HepG2 (cell line): ENCODE data around the gene EEIG1. TPM values are rescaled to one million over a fixed set of nuclear protein-coding genes. Genes with fewer than 3 reads are reported as not detected.

ENCODE experiments used
- CTCF ChIP-seq: sonication (generic); formaldehyde crosslinking; IDR thresholded peaks from 2 replicates; pipeline ENCODE4 v1.5.0; 2020; ENCODE audit warnings: mild to moderate bottlenecking, missing genetic modification reagents, moderate library complexity
- DPF2 ChIP-seq: sonication (generic); formaldehyde crosslinking; IDR thresholded peaks from 2 replicates; pipeline ENCODE4 v1.4.0; 2020; ENCODE audit warnings: mild to moderate bottlenecking, low read depth, missing genetic modification reagents, borderline replicate concordance
- EEA1 ChIP-seq: sonication (generic); formaldehyde crosslinking; IDR thresholded peaks from 2 replicates; pipeline ENCODE4 v1.5.1; 2020; ENCODE audit warnings: mild to moderate bottlenecking, missing genetic modification reagents, borderline replicate concordance
- ERF ChIP-seq: IDR thresholded peaks from 2 replicates; pipeline ENCODE4 v1.6.1; 2018; ENCODE audit warnings: missing biosample characterization, missing genetic modification reagents
- FOSL2 ChIP-seq: sonication (generic); formaldehyde crosslinking; IDR thresholded peaks from 2 replicates; pipeline ENCODE4 v1.4.0; 2020; ENCODE audit warnings: missing genetic modification reagents
- FOXK1 ChIP-seq: sonication (generic); formaldehyde crosslinking; IDR thresholded peaks from 2 replicates; pipeline ENCODE4 v1.4.0; 2020; ENCODE audit warnings: low read depth, missing genetic modification reagents, borderline replicate concordance
- GLI4 ChIP-seq: sonication (generic); formaldehyde crosslinking; IDR thresholded peaks from 2 replicates; pipeline ENCODE4 v1.5.1; 2020; ENCODE audit warnings: missing genetic modification reagents, mild to moderate bottlenecking, moderate library complexity, borderline replicate concordance
- HES4 ChIP-seq: sonication (generic); formaldehyde crosslinking; IDR thresholded peaks from 2 replicates; pipeline ENCODE4 v1.9.0; 2021; ENCODE audit warnings: mild to moderate bottlenecking, missing genetic modification reagents, borderline replicate concordance
- IKZF5 ChIP-seq: IDR thresholded peaks from 2 replicates; pipeline ENCODE4 v1.6.1; 2018; ENCODE audit warnings: missing genetic modification reagents, mild to moderate bottlenecking, missing compliant biosample characterization
- JUND ChIP-seq: sonication (generic); formaldehyde crosslinking; IDR thresholded peaks from 2 replicates; pipeline ENCODE4 v1.8.0; 2022; ENCODE audit warnings: mild to moderate bottlenecking, missing genetic modification reagents
- KAT8 ChIP-seq: IDR thresholded peaks from 2 replicates; pipeline ENCODE4 v1.6.1; 2016; ENCODE audit warnings: missing genetic modification reagents, missing compliant biosample characterization
- KLF6 ChIP-seq: IDR thresholded peaks from 2 replicates; pipeline ENCODE4 v1.8.0; 2016; ENCODE audit warnings: missing biosample characterization, missing genetic modification reagents
- KMT2B ChIP-seq: IDR thresholded peaks from 2 replicates; pipeline ENCODE4 v1.6.1; 2016; ENCODE audit warnings: missing genetic modification reagents, missing compliant biosample characterization
- MAZ ChIP-seq, 2 experiments: sonication (generic) in 1 of 2; formaldehyde crosslinking in 1 of 2; IDR thresholded peaks; 2 replicates each; pipeline versions ENCODE4 v1.5.0 to v1.6.1; 2012 to 2020; ENCODE audit warnings: low read depth in 2 of 2, mild to moderate bottlenecking in 2 of 2, borderline replicate concordance in 1 of 2, improper control_type of control experiment in 1 of 2, low read length in 1 of 2, missing genetic modification reagents in 1 of 2, moderate library complexity in 1 of 2
- MTA1 ChIP-seq: sonication (generic); formaldehyde crosslinking; IDR thresholded peaks from 2 replicates; pipeline ENCODE4 v1.4.0; 2020; ENCODE audit warnings: missing genetic modification reagents, mild to moderate bottlenecking, borderline replicate concordance
- MZF1 ChIP-seq: sonication (generic); formaldehyde crosslinking; IDR thresholded peaks from 2 replicates; pipeline ENCODE4 v1.8.1; 2023; ENCODE audit warnings: mild to moderate bottlenecking, missing genetic modification reagents, borderline replicate concordance
- TFAP4 ChIP-seq: sonication (generic); IDR thresholded peaks from 2 replicates; pipeline ENCODE4 v1.6.1; 2016; ENCODE audit warnings: low read depth, borderline replicate concordance
- ZNF331 ChIP-seq: sonication (generic); formaldehyde crosslinking; IDR thresholded peaks from 2 replicates; pipeline ENCODE4 v1.4.0; 2020; ENCODE audit warnings: missing genetic modification reagents
- ZSCAN12 ChIP-seq: sonication (generic); formaldehyde crosslinking; IDR thresholded peaks from 2 replicates; pipeline ENCODE4 v1.9.0; 2021; ENCODE audit warnings: mild to moderate bottlenecking, missing genetic modification reagents
- ZSCAN9 ChIP-seq: IDR thresholded peaks from 2 replicates; pipeline ENCODE4 v1.6.1; 2016; ENCODE audit warnings: borderline replicate concordance
- ZXDC ChIP-seq: sonication (generic); formaldehyde crosslinking; IDR thresholded peaks from 2 replicates; pipeline ENCODE4 v1.5.0; 2020; ENCODE audit warnings: mild to moderate bottlenecking, missing genetic modification reagents
- polyA plus RNA-seq, 8 experiments: library from polyadenylated mRNA; depleted of rRNA in 3 of 8; stranded (reverse) in 7 of 8; unstranded in 1 of 8; fragments of >200 nt; fragmentation: Illumina TruSeq in 4 of 8; extraction: Trizol in 4 of 8; gene quantifications; 2 replicates each; pipeline versions ENCODE4 v1.2.1 to v1.2.3, GENCODE V29; 2011 to 2016; ENCODE audit warnings: low read depth in 4 of 8, missing spikeins in 1 of 8, mixed read lengths in 1 of 8; ENCODE audit not compliant: insufficient read depth in 1 of 8
- total RNA-seq, 5 experiments: library from RNA; depleted of rRNA; stranded (reverse); fragments of >200 nt; fragmentation: Illumina TruSeq; extraction: Trizol; gene quantifications; 2 replicates each; pipeline ENCODE4 v1.2.3, GENCODE V29; 2016; ENCODE audit warnings: low read depth in 1 of 5

EEIG1 gene
- total and polyA plus RNA-seq, 2 of the 13 experiments (the other 11 are each of a cell fraction or from before 2014, with no cell fraction given), result 16.6 to 25.2 TPM

GRCh38 chr9:127955294-127956015 is 25.3 kb downstream of the EEIG1 start (continued):
- TF ChIP-seq MAZ (IDR thresholded peaks at IDR 0.05; ENCODE audit: borderline replicate concordance, low read depth, low read length), result peak; percentile 67; the same call in 1 of the 2 replicates
- 0 out of 2 replicates have a peak, but pooled peaks have one; percentile 44 for TF ChIP-seq MAZ (CRISPR knock-in tag; IDR thresholded peaks at IDR 0.05; ENCODE audit: low read depth)
- TF ChIP-seq JUND, result peak; percentile 100
- 0 out of 2 replicates have a peak, but pooled peaks have one; percentile 55 for TF ChIP-seq ZSCAN9 (CRISPR knock-in tag)
- peak; percentile 99 for TF ChIP-seq FOSL2 (CRISPR knock-in tag)
- peak; percentile 52; the same call in 1 of the 2 replicates for TF ChIP-seq KMT2B (CRISPR knock-in tag)
- no peak for TF ChIP-seq ZXDC (CRISPR knock-in tag)
- peak; percentile 82; the same call in 1 of the 2 replicates for TF ChIP-seq IKZF5 (CRISPR knock-in tag)
- peak; percentile 61 for TF ChIP-seq DPF2 (CRISPR knock-in tag)
- TF ChIP-seq GLI4 (CRISPR knock-in tag), result no peak
- TF ChIP-seq ZNF331 (CRISPR knock-in tag), result peak; percentile 81
- TF ChIP-seq HES4 (CRISPR knock-in tag), result no peak
- peak; percentile 83 for TF ChIP-seq CTCF
- TF ChIP-seq ZSCAN12 (CRISPR knock-in tag), result no peak
- TF ChIP-seq MTA1 (CRISPR knock-in tag), result peak; percentile 63; the same call in 1 of the 2 replicates
- TF ChIP-seq KLF6 (CRISPR knock-in tag), result peak; percentile 35; the same call in 1 of the 2 replicates
- TF ChIP-seq ERF (CRISPR knock-in tag), result peak; percentile 37
- TF ChIP-seq EEA1, result no peak
- peak; percentile 31; the same call in 1 of the 2 replicates for TF ChIP-seq FOXK1 (CRISPR knock-in tag)
- 0 out of 2 replicates have a peak, but pooled peaks have one; percentile 50 for TF ChIP-seq MZF1 (CRISPR knock-in tag)
- peak; percentile 81; the same call in 1 of the 2 replicates for TF ChIP-seq TFAP4
- peak; percentile 44; the same call in 1 of the 2 replicates for TF ChIP-seq KAT8 (CRISPR knock-in tag)
